ENCODE results near the gene DHCR7. TPM values are rescaled to one million over a fixed set of nuclear protein-coding genes. Genes with fewer than 3 reads are reported as not detected.

The DHCR7 gene
- total RNA-seq, 1 experiment from 2014 or later, result 211 TPM

DNA sequence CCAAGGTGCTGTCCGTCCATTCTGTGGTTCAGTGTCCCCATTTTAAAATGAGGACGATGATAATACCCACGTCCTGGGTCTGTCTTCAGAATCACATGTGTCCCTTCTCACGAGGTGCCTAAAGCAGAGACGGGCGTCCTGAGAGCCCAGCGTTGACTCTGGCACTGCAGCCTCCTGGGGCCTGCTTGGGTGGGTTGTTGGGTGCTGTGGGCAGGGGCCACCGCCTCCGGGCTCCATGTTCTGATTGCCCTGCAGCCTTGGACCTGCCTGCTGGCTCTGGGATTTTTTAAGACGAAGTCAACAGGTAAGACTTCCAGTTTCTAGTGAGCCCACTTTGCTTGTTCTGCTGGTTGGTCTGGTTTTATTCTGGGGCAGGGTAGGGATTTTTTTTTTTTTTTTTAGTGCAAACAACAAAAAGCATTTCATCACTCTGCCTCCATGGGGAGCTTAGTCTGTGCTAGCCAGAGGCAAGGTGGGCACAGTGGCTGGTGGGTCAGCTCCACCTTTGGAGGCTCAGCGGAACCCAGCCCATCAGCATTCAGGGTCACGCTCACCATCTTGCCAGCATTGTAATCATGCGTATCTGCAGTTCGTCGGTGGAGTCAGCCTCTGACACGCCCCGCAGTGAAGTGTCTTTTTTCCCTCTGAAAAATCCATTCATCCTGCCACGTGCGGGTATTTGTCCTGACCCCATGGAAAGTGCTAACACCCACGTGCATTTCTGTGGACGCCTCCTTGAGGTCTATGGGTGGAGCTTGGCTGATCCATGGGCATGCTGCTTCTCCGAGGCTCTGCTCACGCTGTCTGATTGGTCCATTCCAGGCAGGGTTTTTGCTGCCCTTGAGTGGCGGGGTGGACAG, 33.1 kb upstream of the DHCR7 start:
- no TSS peak for BruUV-seq (replicated peaks)
- Mint-ChIP-seq H3K36me3 (ENCODE audit: insufficient read depth, unreplicated experiment) (peaks cover 38% of the 10 kb centered on the region), H3K4me1 (ENCODE audit: low read depth, unreplicated experiment) (peaks cover 7% of the 10 kb centered on the region), H3K27ac (ENCODE audit: unreplicated experiment) (no peak overlapping the region), H3K4me3 (ENCODE audit: low read depth, unreplicated experiment) (no peak overlapping the region), H3K27me3 (ENCODE audit: unreplicated experiment) (no peaks in the 10 kb centered on the region), H3K9me3 (ENCODE audit: low read depth, unreplicated experiment) (no peaks in the 10 kb centered on the region)
- CTCF ChIA-PET, result no interaction called here
- intact Hi-C loops (cut with micrococcal nuclease; ENCODE audit: unreplicated experiment), result no loop called here
- peak; percentile 10 for DNase-seq
- TF ChIP-seq, protein P1, sequence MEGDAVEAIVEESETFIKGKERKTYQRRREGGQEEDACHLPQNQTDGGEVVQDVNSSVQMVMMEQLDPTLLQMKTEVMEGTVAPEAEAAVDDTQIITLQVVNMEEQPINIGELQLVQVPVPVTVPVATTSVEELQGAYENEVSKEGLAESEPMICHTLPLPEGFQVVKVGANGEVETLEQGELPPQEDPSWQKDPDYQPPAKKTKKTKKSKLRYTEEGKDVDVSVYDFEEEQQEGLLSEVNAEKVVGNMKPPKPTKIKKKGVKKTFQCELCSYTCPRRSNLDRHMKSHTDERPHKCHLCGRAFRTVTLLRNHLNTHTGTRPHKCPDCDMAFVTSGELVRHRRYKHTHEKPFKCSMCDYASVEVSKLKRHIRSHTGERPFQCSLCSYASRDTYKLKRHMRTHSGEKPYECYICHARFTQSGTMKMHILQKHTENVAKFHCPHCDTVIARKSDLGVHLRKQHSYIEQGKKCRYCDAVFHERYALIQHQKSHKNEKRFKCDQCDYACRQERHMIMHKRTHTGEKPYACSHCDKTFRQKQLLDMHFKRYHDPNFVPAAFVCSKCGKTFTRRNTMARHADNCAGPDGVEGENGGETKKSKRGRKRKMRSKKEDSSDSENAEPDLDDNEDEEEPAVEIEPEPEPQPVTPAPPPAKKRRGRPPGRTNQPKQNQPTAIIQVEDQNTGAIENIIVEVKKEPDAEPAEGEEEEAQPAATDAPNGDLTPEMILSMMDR (IDR thresholded peaks at IDR 0.05; ENCODE audit: unreplicated experiment), result no peak

DNA sequence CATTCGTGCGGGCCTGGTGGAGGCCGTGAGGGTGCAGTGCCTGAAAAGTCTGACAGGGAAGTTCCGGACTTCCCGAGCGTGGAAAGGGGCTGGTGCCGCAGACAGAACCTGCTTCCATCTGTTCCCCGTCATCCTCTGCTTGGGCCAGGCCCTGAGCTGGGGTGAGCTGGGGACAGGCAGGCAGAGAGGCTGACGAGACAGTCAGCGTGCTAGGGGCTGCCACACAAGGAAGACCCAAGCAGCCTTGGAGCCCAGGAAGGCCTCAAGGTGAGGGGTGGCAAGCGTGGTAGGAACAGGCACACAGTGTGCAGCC, 30.3 kb upstream of the DHCR7 start:
- Mint-ChIP-seq H3K4me1 (ENCODE audit: low read depth, unreplicated experiment) (peaks cover 7% of the 10 kb centered on the region), H3K27me3 (ENCODE audit: unreplicated experiment) (no peaks in the 10 kb centered on the region), H3K27ac (ENCODE audit: unreplicated experiment) (no peak overlapping the region), H3K36me3 (ENCODE audit: insufficient read depth, unreplicated experiment) (peaks cover 29% of the 10 kb centered on the region), H3K4me3 (ENCODE audit: low read depth, unreplicated experiment) (no peak overlapping the region), H3K9me3 (ENCODE audit: low read depth, unreplicated experiment) (no peaks in the 10 kb centered on the region)
- TF ChIP-seq, protein P1 (IDR thresholded peaks at IDR 0.05; ENCODE audit: unreplicated experiment), result no peak
- BruUV-seq (replicated peaks), result no TSS peak
- DNase-seq, result no peak
- intact Hi-C loops (cut with micrococcal nuclease; ENCODE audit: unreplicated experiment), result no loop called here
- CTCF ChIA-PET, result no interaction called here

DNA sequence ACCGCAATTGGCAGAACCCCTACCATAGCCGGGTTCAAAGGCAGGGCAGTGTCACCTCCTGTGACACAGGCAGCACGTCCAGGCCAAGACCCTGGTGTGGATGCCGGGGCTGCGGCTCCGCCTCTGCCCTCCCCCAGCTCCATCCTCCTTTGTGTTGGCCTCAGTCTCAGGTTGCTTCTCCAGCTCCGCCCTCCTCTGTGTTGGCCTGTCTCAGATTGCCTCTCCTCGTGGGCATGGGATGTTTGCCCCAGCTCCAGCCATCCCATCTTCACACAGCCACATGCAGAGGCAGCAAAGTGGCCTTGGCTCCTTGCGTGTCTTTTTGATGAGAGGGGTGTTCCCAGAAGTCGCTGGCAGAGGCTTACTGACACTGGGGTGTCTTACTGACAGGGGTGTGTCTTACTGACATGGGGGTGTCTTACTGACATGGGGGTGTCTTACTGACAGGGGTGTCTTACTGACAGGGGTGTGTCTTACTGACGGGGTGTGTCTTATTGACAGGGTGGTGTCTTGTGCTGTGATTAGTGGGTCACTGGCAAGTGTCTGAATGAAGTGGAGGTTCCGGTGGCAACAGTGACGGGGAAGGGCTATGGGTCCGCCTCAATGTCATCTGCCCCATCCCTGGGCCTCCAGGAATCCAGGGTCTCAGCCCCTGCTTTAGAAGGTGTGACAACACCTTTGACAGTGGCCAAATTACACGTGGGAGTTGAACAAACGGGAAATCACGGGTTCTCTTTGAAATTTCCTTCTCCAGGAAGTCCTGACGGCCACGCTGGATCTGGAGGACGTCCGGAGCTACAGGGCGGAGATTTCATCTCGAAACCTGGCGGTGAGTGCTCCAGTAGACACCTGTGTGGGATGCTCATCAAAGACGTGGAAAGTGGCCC, 29.7 kb upstream of the DHCR7 start:
- H3K9me3 Mint-ChIP-seq (ENCODE audit: low read depth, unreplicated experiment), result no peaks in the 10 kb centered on the region
- CTCF ChIA-PET, result no interaction called here
- peaks cover 33% of the 10 kb centered on the region for H3K36me3 Mint-ChIP-seq (ENCODE audit: insufficient read depth, unreplicated experiment)
- no TSS peak for BruUV-seq (replicated peaks)
- peaks cover 7% of the 10 kb centered on the region for H3K4me1 Mint-ChIP-seq (ENCODE audit: low read depth, unreplicated experiment)
- no peak overlapping the region for H3K27ac Mint-ChIP-seq (ENCODE audit: unreplicated experiment)
- no peaks in the 10 kb centered on the region for H3K27me3 Mint-ChIP-seq (ENCODE audit: unreplicated experiment)
- no peak overlapping the region for H3K4me3 Mint-ChIP-seq (ENCODE audit: low read depth, unreplicated experiment)
- no peak for DNase-seq
- TF ChIP-seq, protein P1 (IDR thresholded peaks at IDR 0.05; ENCODE audit: unreplicated experiment), result no peak
- intact Hi-C loops (cut with micrococcal nuclease; ENCODE audit: unreplicated experiment), result no loop called here

GRCh38 chr11:71476926-71477640, 28.9 kb upstream of the DHCR7 start:
- no TSS peak for BruUV-seq (replicated peaks)
- Mint-ChIP-seq H3K27ac (ENCODE audit: unreplicated experiment) (no peak overlapping the region), H3K27me3 (ENCODE audit: unreplicated experiment) (no peaks in the 10 kb centered on the region), H3K36me3 (ENCODE audit: insufficient read depth, unreplicated experiment) (peaks cover 38% of the 10 kb centered on the region), H3K4me3 (ENCODE audit: low read depth, unreplicated experiment) (no peak overlapping the region), H3K9me3 (ENCODE audit: low read depth, unreplicated experiment) (no peaks in the 10 kb centered on the region), H3K4me1 (ENCODE audit: low read depth, unreplicated experiment) (peaks cover 7% of the 10 kb centered on the region)
- DNase-seq, result no peak
- CTCF ChIA-PET, result no interaction called here
- TF ChIP-seq, protein P1 (IDR thresholded peaks at IDR 0.05; ENCODE audit: unreplicated experiment), result no peak
- intact Hi-C loops (cut with micrococcal nuclease; ENCODE audit: unreplicated experiment), result no loop called here
